Naive B cell (primary cell): Measurements from ENCODE around the gene RNF115. TPM values are rescaled to one million over a fixed set of nuclear protein-coding genes. Genes with fewer than 3 reads are reported as not detected.
"Not testable (repeated sequence)": the region's sequence is repeated elsewhere in the genome, so short reads cannot be mapped to it uniquely, and the experiment has no call there.

Source experiments
- ATAC-seq, 2 donors: fragments of 150-1000 bp; cut with Tn5 transposase; 2 replicates each; pipeline ENCODE4 v1.10.0; 2021; ENCODE audit warnings: low read depth in 2 of 2, mild to moderate bottlenecking in 2 of 2, moderate library complexity in 2 of 2
- DNase-seq: peaks from one replicate; pipeline ENCODE4 v3.0.0; 2022
- H3K27ac Mint-ChIP-seq, 6 donors: one replicate each; pipeline ENCODE4 v1.8.0; 2020 to 2022; ENCODE audit warnings: mild to moderate bottlenecking in 6 of 6, mixed read lengths in 6 of 6, moderate library complexity in 5 of 6, inconsistent platforms in 2 of 6
- H3K27me3 Mint-ChIP-seq, 3 donors: one replicate each; pipeline ENCODE4 v1.8.0; 2021 to 2022; ENCODE audit warnings: mixed read lengths in 3 of 3, mild to moderate bottlenecking in 1 of 3
- H3K36me3 Mint-ChIP-seq, 2 donors: one replicate each; pipeline ENCODE4 v1.8.0; 2020 to 2022; ENCODE audit warnings: mixed read lengths in 2 of 2, inconsistent platforms in 1 of 2, mild to moderate bottlenecking in 1 of 2
- H3K4me1 Mint-ChIP-seq, 3 donors: one replicate each; pipeline ENCODE4 v1.8.0; 2020 to 2022; ENCODE audit warnings: mixed read lengths in 3 of 3, inconsistent platforms in 1 of 3, mild to moderate bottlenecking in 1 of 3, moderate library complexity in 1 of 3
- H3K4me3 Mint-ChIP-seq, 8 donors: one replicate each; pipeline ENCODE4 v1.8.0; 2020 to 2022; ENCODE audit warnings: mild to moderate bottlenecking in 8 of 8, mixed read lengths in 8 of 8, moderate library complexity in 8 of 8, inconsistent platforms in 2 of 8
- H3K9me3 Mint-ChIP-seq, 7 donors: one replicate each; pipeline ENCODE4 v1.8.0; 2020 to 2022; ENCODE audit warnings: mixed read lengths in 7 of 7, mild to moderate bottlenecking in 5 of 7, inconsistent platforms in 2 of 7, moderate library complexity in 1 of 7
- polyA plus RNA-seq, 6 donors: library from polyadenylated mRNA; unstranded; fragments of 300-500 nt; fragmentation: Illumina TruSeq; gene quantifications; one replicate each; pipeline ENCODE4 v1.2.3, GENCODE V29; 2021; ENCODE audit warnings: low read depth in 6 of 6

Gene RNF115
- polyA plus RNA-seq, 6 donors from 2014 or later = 4.0 to 6.8 (median 4.6) TPM

DNA sequence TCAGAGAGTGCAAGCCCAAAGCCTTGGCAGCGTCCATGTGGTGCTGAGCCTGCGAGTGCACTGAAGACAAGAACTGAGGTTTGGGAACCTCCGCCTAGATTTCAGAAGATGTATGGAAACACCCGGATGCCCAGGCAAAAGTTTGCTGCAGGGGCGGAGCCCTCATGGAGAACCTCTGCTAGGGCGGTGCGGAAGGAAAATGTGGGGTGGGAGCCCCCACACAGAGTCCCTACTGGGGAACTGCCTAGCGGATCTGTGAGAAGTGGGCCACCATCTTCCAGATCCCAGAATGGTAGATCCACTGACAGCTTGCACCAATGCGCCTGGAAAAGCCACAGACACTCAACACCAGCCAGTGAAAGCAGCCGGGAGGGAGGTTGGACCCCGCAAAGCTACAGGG is 62.4 kb downstream of the RNF115 start:
- H3K4me3 Mint-ChIP-seq = not testable (repeated sequence)

DNA sequence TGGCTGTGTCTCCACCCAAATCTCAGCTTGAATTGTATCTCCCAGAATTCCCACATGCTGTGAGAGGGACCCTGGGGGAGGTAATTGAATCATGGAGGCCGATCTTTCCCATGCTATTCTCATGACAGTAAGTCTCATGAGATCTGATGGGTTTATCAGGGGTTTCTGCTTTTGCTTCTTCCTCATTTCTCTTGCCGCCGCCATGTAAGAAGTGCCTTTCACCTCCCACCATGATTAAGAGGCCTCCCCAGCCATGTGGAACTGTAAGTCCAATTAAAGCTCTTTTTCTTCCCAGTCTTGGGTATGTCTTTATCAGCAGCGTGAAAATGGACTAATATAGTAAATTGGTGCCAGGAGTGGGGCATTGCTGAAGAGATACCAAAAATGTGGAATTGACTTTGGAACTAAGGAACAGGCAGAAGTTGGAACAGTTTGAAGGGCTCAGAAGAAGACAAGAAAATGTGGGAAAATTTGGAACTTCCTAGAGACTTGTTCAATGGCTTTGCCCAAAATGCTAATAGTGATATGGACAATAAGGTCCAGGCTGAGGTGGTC is 63.4 kb downstream of the RNF115 start:
- Mint-ChIP-seq H3K36me3 (peaks cover 26 to 28% of the 10 kb centered on the region in 2 donors), H3K9me3 (peaks cover 0 to 23% (median 16%) of the 10 kb centered on the region in 7 donors)
- H3K4me3 Mint-ChIP-seq, ATAC-seq, H3K27me3 Mint-ChIP-seq, H3K27ac Mint-ChIP-seq, H3K4me1 Mint-ChIP-seq, DNase-seq: not testable (repeated sequence)

More for the DNA sequence above, 62.4 kb downstream of the RNF115 start:
- not testable (repeated sequence) for H3K27ac Mint-ChIP-seq, DNase-seq, H3K4me1 Mint-ChIP-seq, H3K27me3 Mint-ChIP-seq, ATAC-seq
- peaks cover 0 to 23% (median 16%) of the 10 kb centered on the region in 7 donors for H3K9me3 Mint-ChIP-seq
- H3K36me3 Mint-ChIP-seq = peaks cover 28 to 31% of the 10 kb centered on the region in 2 donors

DNA sequence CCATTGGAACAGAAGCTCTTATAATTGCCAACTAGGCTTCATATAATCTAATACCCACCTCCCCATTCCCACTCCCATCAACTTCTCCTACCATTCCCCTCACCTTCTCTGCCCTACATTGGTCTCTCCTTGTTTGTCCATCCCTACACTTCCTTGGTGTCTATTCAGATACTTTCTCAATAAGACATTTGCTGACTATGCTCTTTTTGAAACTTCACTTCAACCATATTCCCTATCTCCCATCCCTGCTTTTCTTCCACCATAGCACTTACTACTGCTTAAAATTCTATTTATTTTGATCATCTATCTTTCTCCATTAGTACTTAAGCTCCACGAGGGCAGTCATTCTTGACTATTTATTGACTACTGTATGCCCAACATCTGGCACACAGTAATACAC is 64.2 kb downstream of the RNF115 start:
- Mint-ChIP-seq H3K27ac (peak overlapping the region in 1 of 6 donors; percentile 86), H3K4me1 (no peaks in the 10 kb centered on the region), H3K36me3 (peaks cover 26 to 28% of the 10 kb centered on the region in 2 donors), H3K9me3 (peaks cover 0 to 23% (median 16%) of the 10 kb centered on the region in 7 donors), H3K27me3 (no peaks in the 10 kb centered on the region), H3K4me3 (no peak overlapping the region)
- DNase-seq = no peak
- ATAC-seq = no peak

DNA sequence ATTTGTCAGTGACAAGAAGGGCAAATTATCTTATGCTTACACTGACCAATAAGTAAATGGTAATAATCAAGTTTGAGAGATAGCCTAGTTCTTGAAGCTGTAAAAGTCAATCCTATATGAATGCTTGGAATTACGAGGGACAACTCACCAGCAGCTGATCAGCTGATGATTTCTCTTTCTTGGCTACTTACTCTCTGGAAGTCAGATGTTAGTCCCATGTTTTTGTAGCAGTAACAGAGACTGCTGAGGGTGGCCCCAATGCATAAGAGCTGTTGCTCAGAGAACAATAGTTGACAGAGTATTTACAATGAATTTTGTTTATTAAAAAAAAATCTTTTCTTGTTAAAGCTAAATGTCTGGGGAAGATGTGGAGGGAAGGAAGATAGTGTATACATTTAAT is 65.3 kb downstream of the RNF115 start:
- peaks cover 26 to 28% of the 10 kb centered on the region in 2 donors for H3K36me3 Mint-ChIP-seq
- H3K9me3 Mint-ChIP-seq = peaks cover 0 to 23% (median 16%) of the 10 kb centered on the region in 7 donors
- H3K4me3 Mint-ChIP-seq = no peak overlapping the region
- H3K4me1 Mint-ChIP-seq = no peaks in the 10 kb centered on the region
- DNase-seq = no peak
- H3K27ac Mint-ChIP-seq = no peak overlapping the region
- H3K27me3 Mint-ChIP-seq = no peaks in the 10 kb centered on the region
- no peak for ATAC-seq

DNA sequence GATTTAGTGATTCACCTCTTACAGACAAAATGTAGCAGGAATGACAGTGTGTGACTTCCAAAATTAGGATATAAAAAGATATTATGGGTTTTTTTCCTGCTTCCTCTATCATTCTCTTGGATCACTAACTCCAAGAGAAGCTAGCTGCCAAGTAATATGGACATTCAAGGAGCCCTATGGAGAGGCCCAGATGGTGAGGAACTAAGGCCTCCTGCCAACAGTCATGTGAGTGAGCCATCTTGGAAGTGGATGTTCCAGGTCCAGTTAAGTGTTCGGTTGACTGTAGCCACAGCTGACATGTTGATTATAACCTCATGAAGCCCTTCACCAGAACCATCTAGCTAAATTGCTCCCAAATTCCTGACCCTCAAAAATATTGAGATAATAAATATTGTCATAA is 65.8 kb downstream of the RNF115 start:
- no peak for ATAC-seq
- Mint-ChIP-seq H3K27me3 (no peaks in the 10 kb centered on the region), H3K4me3 (no peak overlapping the region), H3K9me3 (peaks cover 0 to 23% (median 16%) of the 10 kb centered on the region in 7 donors), H3K27ac (no peak overlapping the region), H3K36me3 (peaks cover 26 to 28% of the 10 kb centered on the region in 2 donors), H3K4me1 (no peaks in the 10 kb centered on the region)
- DNase-seq = no peak

DNA sequence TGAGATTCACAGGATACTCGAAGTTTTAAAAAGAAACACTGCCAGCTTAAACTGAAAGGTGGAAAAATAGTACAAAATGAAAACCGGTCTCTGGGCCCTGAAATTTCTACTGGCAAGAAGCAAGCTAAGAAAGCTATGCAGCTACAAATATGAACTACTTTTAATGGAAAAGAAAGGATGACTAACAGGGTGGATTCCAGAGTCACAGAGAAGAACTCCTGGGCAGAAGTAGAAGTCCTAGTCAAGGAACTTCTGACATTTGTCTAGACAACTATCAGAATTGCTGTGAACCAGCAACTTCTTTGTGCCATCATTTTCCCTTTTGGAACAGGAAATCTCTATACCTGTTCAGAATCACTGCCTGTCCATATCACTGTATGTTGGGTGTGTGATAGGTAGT is 66.5 kb downstream of the RNF115 start:
- no peak for ATAC-seq
- Mint-ChIP-seq H3K4me1 (no peaks in the 10 kb centered on the region), H3K9me3 (peaks cover 0 to 20% (median 16%) of the 10 kb centered on the region in 7 donors), H3K27me3 (no peaks in the 10 kb centered on the region), H3K27ac (peak overlapping the region in 1 of 6 donors; percentile 79), H3K36me3 (peaks cover 22 to 28% of the 10 kb centered on the region in 2 donors), H3K4me3 (no peak overlapping the region)
- no peak for DNase-seq

DNA sequence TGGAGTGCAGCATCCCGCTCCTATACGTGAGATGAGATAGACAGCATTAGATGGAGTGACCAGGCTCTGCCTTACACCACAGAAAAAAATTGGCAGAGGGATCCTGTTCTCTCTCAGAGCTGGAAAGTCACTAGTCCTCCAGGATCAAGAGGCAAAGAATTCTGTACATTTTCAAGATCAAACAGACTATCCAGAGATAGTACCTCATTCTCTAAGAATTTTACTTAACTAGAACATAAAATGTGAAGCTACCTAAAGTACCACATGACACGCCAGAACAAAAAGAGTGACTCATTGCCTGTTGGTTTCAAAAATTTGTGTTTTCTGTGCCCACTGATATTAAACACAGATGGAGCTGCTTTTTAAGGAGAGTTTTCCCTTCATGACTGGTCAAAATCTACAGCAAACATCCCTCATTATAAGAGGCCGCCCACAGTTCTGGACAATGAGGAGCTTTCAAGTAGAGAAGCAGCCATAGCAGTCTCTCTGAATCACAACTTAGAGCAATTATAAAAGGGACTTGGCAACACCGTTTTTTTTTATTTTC is 72.3 kb downstream of the RNF115 start:
- DNase-seq = no peak
- Mint-ChIP-seq H3K4me3 (no peak overlapping the region), H3K4me1 (no peaks in the 10 kb centered on the region), H3K27ac (no peak overlapping the region), H3K36me3 (peaks cover 24% of the 10 kb centered on the region in 2 donors), H3K27me3 (no peaks in the 10 kb centered on the region), H3K9me3 (no peaks in the 10 kb centered on the region)
- ATAC-seq = no peak

DNA sequence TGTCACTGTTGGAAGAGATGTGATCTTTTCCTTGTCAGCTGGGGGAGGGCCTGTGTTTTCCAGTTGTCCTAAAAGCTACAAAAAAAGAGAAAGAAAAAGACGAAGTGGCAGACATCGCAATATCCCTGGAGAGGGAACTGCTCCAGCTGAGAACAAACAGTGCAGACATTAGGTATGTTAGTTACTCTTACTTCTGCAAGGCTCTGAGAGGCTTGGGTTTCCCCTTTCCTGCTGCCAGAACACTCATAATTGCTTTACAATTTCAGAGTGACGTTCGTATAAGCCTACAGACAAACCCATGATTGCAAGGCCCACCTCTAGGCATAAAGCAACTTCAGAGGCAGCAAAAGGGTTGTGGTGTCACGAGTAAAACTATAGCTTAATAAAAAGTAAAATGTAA is 73.5 kb downstream of the RNF115 start:
- Mint-ChIP-seq H3K4me1 (no peaks in the 10 kb centered on the region), H3K27ac (no peak overlapping the region), H3K4me3 (no peak overlapping the region), H3K27me3 (no peaks in the 10 kb centered on the region), H3K36me3 (peaks cover 24 to 30% of the 10 kb centered on the region in 2 donors), H3K9me3 (no peaks in the 10 kb centered on the region)
- ATAC-seq (no peak), DNase-seq (no peak)

DNA sequence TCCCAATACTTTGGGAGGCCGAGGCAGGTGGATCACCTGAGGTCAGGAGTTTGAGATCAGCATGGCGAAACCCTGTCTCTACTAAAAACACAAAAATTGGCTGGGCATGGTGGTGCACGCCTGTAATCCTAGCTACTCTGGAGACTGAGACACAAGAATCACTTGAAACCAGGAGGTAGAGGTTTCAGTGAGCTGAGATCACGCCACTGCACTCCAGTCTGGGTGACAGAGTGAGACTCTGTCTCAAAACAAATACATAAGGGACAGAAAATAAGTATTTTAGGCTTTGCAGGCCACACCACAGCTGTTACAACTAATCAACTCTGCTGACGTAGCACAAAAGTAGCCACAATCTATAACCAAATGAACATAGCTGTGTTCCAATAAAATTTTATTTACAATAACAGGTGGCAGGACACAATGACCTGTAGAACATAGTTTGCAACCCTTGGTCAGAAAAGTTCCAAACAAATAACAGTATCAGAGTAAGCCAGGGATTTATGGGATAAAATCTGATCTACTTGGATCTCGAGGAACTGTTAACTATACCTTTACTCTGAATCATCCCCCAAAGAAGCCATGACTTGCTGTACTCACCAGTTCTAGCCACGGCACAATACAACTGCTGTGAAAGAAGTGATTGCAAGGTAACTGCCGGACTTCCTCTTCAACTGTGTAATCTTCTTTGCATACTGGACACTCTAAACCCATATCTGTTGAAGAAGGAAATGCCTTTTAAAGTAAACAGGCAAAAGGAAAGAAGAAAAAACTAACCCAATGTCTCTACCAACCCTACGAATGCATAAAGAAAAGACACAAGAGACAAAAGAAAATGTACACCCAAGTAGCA is 76.3 kb downstream of the RNF115 start:
- no peaks in the 10 kb centered on the region for H3K4me1 Mint-ChIP-seq
- ATAC-seq (no peak), DNase-seq (no peak)
- no peak overlapping the region for H3K4me3 Mint-ChIP-seq
- peak overlapping the region in 1 of 6 donors; percentile 41 for H3K27ac Mint-ChIP-seq
- H3K36me3 Mint-ChIP-seq = peaks cover 42 to 44% of the 10 kb centered on the region in 2 donors
- no peaks in the 10 kb centered on the region for H3K27me3 Mint-ChIP-seq
- H3K9me3 Mint-ChIP-seq = no peaks in the 10 kb centered on the region

DNA sequence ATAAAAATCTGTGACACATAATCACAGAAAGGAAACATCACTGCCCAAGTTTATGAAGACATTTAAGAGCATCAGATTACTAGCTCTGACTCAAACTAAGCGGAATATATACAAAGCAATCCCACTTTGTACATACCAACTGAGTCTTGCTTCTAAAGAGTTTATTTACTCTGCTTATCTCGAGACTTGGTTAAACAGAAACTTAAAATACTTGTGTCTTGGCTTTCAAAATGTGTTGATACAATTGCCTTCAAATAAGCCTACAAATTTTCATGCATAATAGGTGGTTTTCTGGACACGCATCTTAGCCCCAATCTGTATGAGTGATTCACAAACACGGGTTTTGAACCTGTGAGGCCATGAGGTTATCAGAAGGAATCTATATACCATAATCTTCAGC is 83.6 kb downstream of the RNF115 start:
- ATAC-seq (no peak), DNase-seq (no peak)
- H3K27ac Mint-ChIP-seq = no peak overlapping the region
- H3K9me3 Mint-ChIP-seq = peaks cover 0 to 1% (median 0%) of the 10 kb centered on the region in 7 donors
- no peak overlapping the region for H3K4me3 Mint-ChIP-seq
- no peaks in the 10 kb centered on the region for H3K27me3 Mint-ChIP-seq
- H3K36me3 Mint-ChIP-seq = peaks cover 15 to 16% of the 10 kb centered on the region in 2 donors
- no peaks in the 10 kb centered on the region for H3K4me1 Mint-ChIP-seq

DNA sequence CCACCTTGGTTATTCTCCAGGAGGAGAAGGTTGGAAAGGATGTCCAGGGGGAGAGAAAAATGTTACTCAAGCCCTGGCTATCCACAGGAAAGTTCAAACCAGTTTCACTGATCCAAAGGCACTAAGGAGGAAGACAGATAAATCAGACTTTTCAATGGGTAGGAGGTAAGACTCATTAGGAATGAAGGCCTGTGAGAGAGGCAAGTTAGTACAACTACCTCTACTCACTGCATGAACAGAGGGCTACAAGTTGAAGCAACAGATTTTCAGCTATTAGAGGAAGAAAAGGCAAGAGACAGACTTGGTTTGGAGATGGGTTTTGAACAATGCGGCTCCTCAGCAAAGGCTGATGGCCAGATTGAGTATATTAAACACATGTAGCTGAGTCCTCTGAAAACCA is 87.7 kb downstream of the RNF115 start:
- H3K4me1 Mint-ChIP-seq = peaks cover 4 to 9% (median 8%) of the 10 kb centered on the region in 3 donors
- H3K36me3 Mint-ChIP-seq = no peaks in the 10 kb centered on the region
- peaks cover 0 to 1% (median 0%) of the 10 kb centered on the region in 7 donors for H3K9me3 Mint-ChIP-seq
- no peak overlapping the region for H3K4me3 Mint-ChIP-seq
- DNase-seq = no peak
- ATAC-seq = no peak
- no peak overlapping the region for H3K27ac Mint-ChIP-seq
- no peaks in the 10 kb centered on the region for H3K27me3 Mint-ChIP-seq

DNA sequence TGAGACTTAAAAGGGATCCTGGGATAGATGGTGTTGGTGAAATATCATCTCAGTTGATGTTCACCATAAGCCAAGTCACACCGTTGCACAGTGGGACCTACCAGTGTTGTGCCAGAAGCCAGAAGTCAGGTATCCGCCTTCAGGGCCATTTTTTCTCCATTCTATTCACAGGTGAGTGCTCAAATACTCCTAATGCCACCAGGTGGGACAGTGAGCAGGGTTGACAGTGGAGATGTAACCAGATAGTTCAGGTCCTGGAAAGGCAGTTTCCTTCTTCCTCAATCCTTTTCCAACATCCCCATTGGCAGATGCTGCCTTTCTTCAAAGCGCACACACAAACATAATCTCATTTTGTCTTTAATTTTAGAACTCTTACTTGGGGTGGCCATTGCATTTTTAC is 93.0 kb downstream of the RNF115 start:
- ATAC-seq = no peak
- no peaks in the 10 kb centered on the region for H3K9me3 Mint-ChIP-seq
- no peaks in the 10 kb centered on the region for H3K36me3 Mint-ChIP-seq
- no peak for DNase-seq
- H3K27me3 Mint-ChIP-seq = no peaks in the 10 kb centered on the region
- H3K27ac Mint-ChIP-seq = peak overlapping the region in 1 of 6 donors; percentile 11
- H3K4me3 Mint-ChIP-seq = peak overlapping the region in 1 of 8 donors; percentile 2
- H3K4me1 Mint-ChIP-seq = peaks cover 4 to 9% (median 8%) of the 10 kb centered on the region in 3 donors

DNA sequence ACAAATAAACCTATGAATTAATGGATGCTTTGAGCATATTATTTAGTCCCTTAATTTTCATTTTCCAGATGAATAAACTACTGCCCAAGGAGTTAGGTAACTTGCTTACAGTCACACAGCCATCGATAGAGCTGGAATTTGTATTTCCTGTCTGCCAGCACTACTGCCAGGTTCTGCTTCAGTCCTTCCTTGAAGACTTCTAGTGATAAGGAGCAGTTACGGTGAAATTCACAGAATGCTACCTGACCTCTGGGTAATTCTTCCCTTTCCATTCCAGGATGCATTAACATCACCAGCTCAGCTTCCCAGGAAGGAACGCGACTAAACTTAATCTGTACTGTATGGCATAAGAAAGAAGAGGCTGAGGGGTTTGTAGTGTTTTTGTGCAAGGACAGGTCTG is 93.4 kb downstream of the RNF115 start:
- H3K4me3 Mint-ChIP-seq = no peak overlapping the region
- H3K9me3 Mint-ChIP-seq = peaks cover 0 to 3% (median 0%) of the 10 kb centered on the region in 7 donors
- H3K36me3 Mint-ChIP-seq = no peaks in the 10 kb centered on the region

More for the DNA sequence above, 93.4 kb downstream of the RNF115 start:
- H3K4me1 Mint-ChIP-seq = peaks cover 4 to 9% (median 8%) of the 10 kb centered on the region in 3 donors
- DNase-seq (no peak), ATAC-seq (no peak)
- H3K27ac Mint-ChIP-seq = no peak overlapping the region
- H3K27me3 Mint-ChIP-seq = no peaks in the 10 kb centered on the region
